H9 (cell line): ENCODE data around the gene ADNP2. TPM values are rescaled to one million over a fixed set of nuclear protein-coding genes. Genes with fewer than 3 reads are reported as not detected.

Experiments used
- DNase-seq: peaks from one replicate; pipeline ENCODE4 v3.0.0-alpha.2; 2017
- H2AFZ ChIP-seq: one replicate; pipeline ENCODE4 v1.6.1; 2013; ENCODE audit warnings: mild to moderate bottlenecking, low read length, control low read depth, moderate library complexity
- H2AK5ac ChIP-seq: 2 replicates; pipeline ENCODE4 v1.6.1; 2013; ENCODE audit warnings: low read length, control low read depth, mixed read lengths; ENCODE audit not compliant: insufficient read length
- H2BK120ac ChIP-seq: one replicate; pipeline ENCODE4 v1.6.1; 2013; ENCODE audit warnings: low read depth, mild to moderate bottlenecking, low read length, control low read depth, inconsistent platforms; ENCODE audit not compliant: poor library complexity, severe bottlenecking
- H2BK12ac ChIP-seq: 2 replicates; pipeline ENCODE4 v1.6.1; 2013; ENCODE audit warnings: low read length, control low read depth, mixed read lengths, low read depth; ENCODE audit not compliant: insufficient read length
- H2BK15ac ChIP-seq: 2 replicates; pipeline ENCODE4 v1.6.1; 2013; ENCODE audit warnings: low read depth, low read length, control low read depth
- H2BK20ac ChIP-seq: one replicate; pipeline ENCODE4 v1.6.1; 2013; ENCODE audit warnings: low read depth, mild to moderate bottlenecking, low read length, control low read depth, inconsistent platforms; ENCODE audit not compliant: poor library complexity, severe bottlenecking
- H2BK5ac ChIP-seq: 2 replicates; pipeline ENCODE4 v1.6.1; 2013; ENCODE audit warnings: low read length, control low read depth, mixed read lengths; ENCODE audit not compliant: insufficient read length
- H3K14ac ChIP-seq: 2 replicates; pipeline ENCODE4 v1.6.1; 2013; ENCODE audit warnings: low read length, control low read depth; ENCODE audit not compliant: insufficient read depth
- H3K18ac ChIP-seq: 2 replicates; pipeline ENCODE4 v1.6.1; 2013; ENCODE audit warnings: low read depth, mild to moderate bottlenecking, mixed read lengths, low read length, control low read depth; ENCODE audit not compliant: insufficient read length
- H3K23ac ChIP-seq: 2 replicates; pipeline ENCODE4 v1.6.1; 2013; ENCODE audit warnings: low read length, control low read depth, mixed read lengths, low read depth; ENCODE audit not compliant: insufficient read length
- H3K23me2 ChIP-seq: 2 replicates; pipeline ENCODE4 v1.6.1; 2013; ENCODE audit warnings: low read depth, mild to moderate bottlenecking, mixed read lengths, low read length, control low read depth; ENCODE audit not compliant: insufficient read length, poor library complexity, severe bottlenecking
- H3K27ac ChIP-seq: 2 replicates; pipeline ENCODE4 v1.5.1; 2013; ENCODE audit warnings: low read length, control low read depth, mixed read lengths, low read depth; ENCODE audit not compliant: insufficient read length
- H3K27me3 ChIP-seq: 2 replicates; pipeline ENCODE4 v1.6.1; 2013; ENCODE audit warnings: low read length, control low read depth, inconsistent platforms; ENCODE audit not compliant: insufficient read depth
- H3K4ac ChIP-seq: 2 replicates; pipeline ENCODE4 v1.6.1; 2013; ENCODE audit warnings: low read depth, mild to moderate bottlenecking, control low read depth, inconsistent platforms, low read length, moderate library complexity
- H3K4me1 ChIP-seq: 2 replicates; pipeline ENCODE4 v1.6.1; 2013; ENCODE audit warnings: low read length, control low read depth, inconsistent platforms; ENCODE audit not compliant: insufficient read depth
- H3K4me2 ChIP-seq: 2 replicates; pipeline ENCODE4 v1.6.1; 2013; ENCODE audit warnings: low read length, control low read depth, mixed read lengths; ENCODE audit not compliant: insufficient read length, insufficient read depth
- H3K56ac ChIP-seq: 2 replicates; pipeline ENCODE4 v1.6.1; 2013; ENCODE audit warnings: low read depth, mild to moderate bottlenecking, mixed read lengths, low read length, control low read depth; ENCODE audit not compliant: insufficient read length
- H3K79me1 ChIP-seq: 2 replicates; pipeline ENCODE4 v1.6.1; 2013; ENCODE audit warnings: low read depth, mild to moderate bottlenecking, moderate library complexity, low read length, control low read depth, inconsistent platforms; ENCODE audit not compliant: insufficient read depth, poor library complexity, severe bottlenecking
- H3K79me2 ChIP-seq: 2 replicates; pipeline ENCODE4 v1.6.1; 2013; ENCODE audit warnings: low read length, control low read depth, inconsistent platforms; ENCODE audit not compliant: insufficient read depth
- H3K9ac ChIP-seq: 2 replicates; pipeline ENCODE4 v1.6.1; 2013; ENCODE audit warnings: low read length, control low read depth, mixed read lengths; ENCODE audit not compliant: insufficient read length; ENCODE audit errors: extremely low read depth
- H3K9me3 ChIP-seq: one replicate; pipeline ENCODE4 v1.6.1; 2013; ENCODE audit warnings: low read depth, low read length, inconsistent platforms; ENCODE audit not compliant: control insufficient read depth
- H3T11ph ChIP-seq: one replicate; pipeline ENCODE4 v1.6.1; 2013; ENCODE audit warnings: mild to moderate bottlenecking, low read length, control low read depth, inconsistent platforms
- H4K20me1 ChIP-seq: one replicate; pipeline ENCODE4 v1.6.1; 2013; ENCODE audit not compliant: control insufficient read depth, insufficient read length, insufficient read depth
- H4K5ac ChIP-seq: 2 replicates; pipeline ENCODE4 v1.6.1; 2013; ENCODE audit warnings: low read depth, mild to moderate bottlenecking, mixed read lengths, low read length, control low read depth; ENCODE audit not compliant: insufficient read length
- H4K8ac ChIP-seq: replicated peaks from 2 replicates; pipeline ENCODE4 v1.6.1; 2013; ENCODE audit warnings: low read length, control low read depth, mixed read lengths, low read depth; ENCODE audit not compliant: insufficient read length
- H4K91ac ChIP-seq: 2 replicates; pipeline ENCODE4 v1.6.1; 2013; ENCODE audit warnings: low read depth, mild to moderate bottlenecking, moderate library complexity, mixed read lengths, low read length, control low read depth; ENCODE audit not compliant: insufficient read length
- H3K27ac Mint-ChIP-seq, 3 experiments: 2 replicates in 2 of 3; 3 replicates in 1 of 3; pipeline ENCODE4 v1.8.0; 2020 to 2021; ENCODE audit warnings: mixed read lengths in 3 of 3, mild to moderate bottlenecking in 1 of 3, moderate library complexity in 1 of 3
- H3K27me3 Mint-ChIP-seq: 2 replicates; pipeline ENCODE4 v1.8.0; 2021; ENCODE audit warnings: low read depth, mild to moderate bottlenecking, moderate library complexity, mixed read lengths
- H3K36me3 Mint-ChIP-seq, 3 experiments: 2 replicates in 2 of 3; 3 replicates in 1 of 3; pipeline ENCODE4 v1.8.0; 2020 to 2021; ENCODE audit warnings: low read depth in 3 of 3, mixed read lengths in 3 of 3; ENCODE audit not compliant: insufficient read depth in 1 of 3
- H3K4me1 Mint-ChIP-seq, 2 experiments: 2 replicates each; pipeline ENCODE4 v1.8.0; 2020; ENCODE audit warnings: mixed read lengths in 2 of 2
- H3K4me3 Mint-ChIP-seq, 2 experiments: 2 replicates in 1 of 2; 3 replicates in 1 of 2; pipeline ENCODE4 v1.8.0; 2020 to 2021; ENCODE audit warnings: mild to moderate bottlenecking in 2 of 2, mixed read lengths in 2 of 2, moderate library complexity in 1 of 2
- H3K9me3 Mint-ChIP-seq, 2 experiments: 2 replicates in 1 of 2; 3 replicates in 1 of 2; pipeline ENCODE4 v1.8.0; 2020; ENCODE audit warnings: mild to moderate bottlenecking in 2 of 2, mixed read lengths in 2 of 2, moderate library complexity in 1 of 2
- WGBS: extraction: QIAGEN DNeasy Blood & Tissue Kit; methylation state at CpG from one replicate; pipeline ENCODE4 v1.1.7; 2013; ENCODE audit warnings: missing lambda C conversion rate, low lambda C conversion rate, mixed read lengths; ENCODE audit not compliant: insufficient read length; ENCODE audit errors: extremely low coverage; 5-methylcytosine and 5-hydroxymethylcytosine counted together
- total RNA-seq: library from RNA; stranded (reverse); gene quantifications from 2 replicates; pipeline ENCODE4 v1.2.1, GENCODE V29; 2021
- TF ChIP-seq, protein P1 (sequence below): fragments of 200-600 bp; sonication (generic); conservative IDR thresholded peaks from 3 replicates; pipeline ENCODE4 v1.8.0; 2021; ENCODE audit warnings: antibody characterized with exemption, mild to moderate bottlenecking

ADNP2 gene
- total RNA-seq, 1 experiment from 2014 or later = 53.5 TPM

GRCh38 chr18:80170395-80171053 lies 61.5 kb downstream of the ADNP2 start:
- Histone ChIP-seq H2AFZ (no peak overlapping the region), H2BK12ac (no peak overlapping the region), H4K20me1 (no peaks in the 10 kb centered on the region), H4K5ac (no peak overlapping the region), H2BK20ac (no peak overlapping the region), H3K4ac (no peak overlapping the region), H4K91ac (no peak overlapping the region), H3K79me1 (no peaks in the 10 kb centered on the region), H3K4me2 (no peak overlapping the region), H2BK120ac (no peak overlapping the region), H3K27ac (no peak overlapping the region), H3T11ph (no peak overlapping the region), H3K9ac (no peak overlapping the region), H3K23ac (no peak overlapping the region), H3K23me2 (no peaks in the 10 kb centered on the region), H3K27me3 (no peaks in the 10 kb centered on the region), H3K9me3 (no peaks in the 10 kb centered on the region), H4K8ac (no peak overlapping the region), H3K4me1 (no peaks in the 10 kb centered on the region), H3K14ac (no peak overlapping the region), H3K56ac (no peak overlapping the region), H2AK5ac (no peak overlapping the region), H2BK15ac (no peak overlapping the region), H2BK5ac (no peak overlapping the region), H3K18ac (no peak overlapping the region), H3K79me2 (no peaks in the 10 kb centered on the region)
- Mint-ChIP-seq H3K27ac (no peak overlapping the region; a peak in 1 of 7 replicates), H3K4me3 (no peak overlapping the region), H3K36me3 (peaks cover 0 to 4% (median 3%) of the 10 kb centered on the region in 3 experiments; a peak in 4 of 7 replicates), H3K4me1 (peaks cover 3 to 8% of the 10 kb centered on the region in 2 experiments; a peak in 3 of 4 replicates), H3K27me3 (peaks cover 7% of the 10 kb centered on the region), H3K9me3 (peaks cover 3 to 4% of the 10 kb centered on the region in 2 experiments; a peak in 4 of 5 replicates)
- TF ChIP-seq, protein P1, sequence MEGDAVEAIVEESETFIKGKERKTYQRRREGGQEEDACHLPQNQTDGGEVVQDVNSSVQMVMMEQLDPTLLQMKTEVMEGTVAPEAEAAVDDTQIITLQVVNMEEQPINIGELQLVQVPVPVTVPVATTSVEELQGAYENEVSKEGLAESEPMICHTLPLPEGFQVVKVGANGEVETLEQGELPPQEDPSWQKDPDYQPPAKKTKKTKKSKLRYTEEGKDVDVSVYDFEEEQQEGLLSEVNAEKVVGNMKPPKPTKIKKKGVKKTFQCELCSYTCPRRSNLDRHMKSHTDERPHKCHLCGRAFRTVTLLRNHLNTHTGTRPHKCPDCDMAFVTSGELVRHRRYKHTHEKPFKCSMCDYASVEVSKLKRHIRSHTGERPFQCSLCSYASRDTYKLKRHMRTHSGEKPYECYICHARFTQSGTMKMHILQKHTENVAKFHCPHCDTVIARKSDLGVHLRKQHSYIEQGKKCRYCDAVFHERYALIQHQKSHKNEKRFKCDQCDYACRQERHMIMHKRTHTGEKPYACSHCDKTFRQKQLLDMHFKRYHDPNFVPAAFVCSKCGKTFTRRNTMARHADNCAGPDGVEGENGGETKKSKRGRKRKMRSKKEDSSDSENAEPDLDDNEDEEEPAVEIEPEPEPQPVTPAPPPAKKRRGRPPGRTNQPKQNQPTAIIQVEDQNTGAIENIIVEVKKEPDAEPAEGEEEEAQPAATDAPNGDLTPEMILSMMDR = no peak
- DNase-seq = no peak
- no CpG with 5 or more reads among the region's 7 CpGs for WGBS
